ENCODE data around the gene HSF2BP. TPM values are rescaled to one million over a fixed set of nuclear protein-coding genes. Genes with fewer than 3 reads are reported as not detected.
A peak's percentile ranks its signal among the peaks of the same experiment; 100 is the strongest.

The HSF2BP gene
- total RNA-seq, 1 experiment from 2014 or later, result 1.5 TPM

GRCh38 chr21:43646550-43647260, 12.6 kb downstream of the HSF2BP start:
- Mint-ChIP-seq H3K4me3 (no peak overlapping the region), H3K9me3 (no peaks in the 10 kb centered on the region), H3K4me1 (peaks cover 12 to 18% of the 10 kb centered on the region in 2 experiments), H3K36me3 (ENCODE audit: insufficient read depth in 1 of 3, low read depth in 3 of 3) (no peaks in the 10 kb centered on the region), H3K27me3 (ENCODE audit: low read depth) (no peaks in the 10 kb centered on the region; the same call in 1 of the 2 replicates), H3K27ac (no peak overlapping the region)
- no peak overlapping the region for H3K9ac ChIP-seq (ENCODE audit: extremely low read depth, insufficient read length, low read length)
- no peak overlapping the region for H4K91ac ChIP-seq (ENCODE audit: insufficient read length, low read depth, low read length)
- no peak overlapping the region for H2AK5ac ChIP-seq (ENCODE audit: insufficient read length, low read length)
- no peak overlapping the region for H2BK20ac ChIP-seq (ENCODE audit: low read depth, low read length, poor library complexity, severe bottlenecking)
- H2AFZ ChIP-seq (ENCODE audit: low read length), result no peak overlapping the region
- H3K23me2 ChIP-seq (ENCODE audit: insufficient read length, low read depth, low read length, poor library complexity, severe bottlenecking), result no peaks in the 10 kb centered on the region
- H4K5ac ChIP-seq (ENCODE audit: insufficient read length, low read depth, low read length), result no peak overlapping the region
- H3T11ph ChIP-seq (ENCODE audit: low read length), result no peak overlapping the region
- H3K79me1 ChIP-seq (ENCODE audit: insufficient read depth, low read depth, low read length, poor library complexity, severe bottlenecking), result no peaks in the 10 kb centered on the region
- no peaks in the 10 kb centered on the region for H3K4me1 ChIP-seq (ENCODE audit: insufficient read depth, low read length)
- no CpG with 5 or more reads among the region's 7 CpGs for WGBS (ENCODE audit: extremely low coverage, insufficient read length, low lambda C conversion rate)
- no peak overlapping the region for H3K14ac ChIP-seq (ENCODE audit: insufficient read depth, low read length)
- H3K18ac ChIP-seq (ENCODE audit: insufficient read length, low read depth, low read length), result no peak overlapping the region
- H3K27ac ChIP-seq (ENCODE audit: insufficient read length, low read depth, low read length), result no peak overlapping the region
- H3K23ac ChIP-seq (ENCODE audit: insufficient read length, low read depth, low read length), result no peak overlapping the region
- no peak overlapping the region for H4K8ac ChIP-seq (replicated peaks; ENCODE audit: insufficient read length, low read depth, low read length)
- H2BK12ac ChIP-seq (ENCODE audit: insufficient read length, low read depth, low read length), result no peak overlapping the region
- no peaks in the 10 kb centered on the region for H3K9me3 ChIP-seq (ENCODE audit: control insufficient read depth, low read depth, low read length)
- H4K20me1 ChIP-seq (ENCODE audit: control insufficient read depth, insufficient read depth, insufficient read length), result no peaks in the 10 kb centered on the region
- H2BK120ac ChIP-seq (ENCODE audit: low read depth, low read length, poor library complexity, severe bottlenecking), result no peak overlapping the region
- no peak overlapping the region for H3K4ac ChIP-seq (ENCODE audit: low read depth, low read length)
- no peak overlapping the region for H2BK15ac ChIP-seq (ENCODE audit: low read depth, low read length)
- H3K4me2 ChIP-seq (ENCODE audit: insufficient read depth, insufficient read length, low read length), result no peak overlapping the region
- TF ChIP-seq CTCF (conservative IDR thresholded peaks at IDR 0.05), result peak; percentile 99
- no peaks in the 10 kb centered on the region for H3K79me2 ChIP-seq (ENCODE audit: insufficient read depth, low read length)
- H3K56ac ChIP-seq (ENCODE audit: insufficient read length, low read depth, low read length), result no peak overlapping the region
- H3K27me3 ChIP-seq (ENCODE audit: insufficient read depth, low read length), result no peaks in the 10 kb centered on the region
- no peak overlapping the region for H2BK5ac ChIP-seq (ENCODE audit: insufficient read length, low read length)
- DNase-seq, result peak; percentile 92
